ENCODE results near the gene NIPBL. TPM values are rescaled to one million over a fixed set of nuclear protein-coding genes. Genes with fewer than 3 reads are reported as not detected.
A peak's percentile ranks its signal among the peaks of the same experiment; 100 is the strongest.
"Not testable (repeated sequence)": the region's sequence is repeated elsewhere in the genome, so short reads cannot be mapped to it uniquely, and the experiment has no call there.

NIPBL gene
- 10 to 100 TPM; 57.9 to 83.6 (median 73.0) TPM for polyA plus RNA-seq (ENCODE audit: insufficient read length in 4 of 4)

GRCh38 chr5:36876299-36876964 is at the start of gene NIPBL:
TSS of gene NIPBL (plus strand) at chr5:36876769. CDS start at chr5:36953697, 76,928 bp downstream.
- DNase-seq (ENCODE audit: low read depth in 4 of 4, low spot score in 3 of 4) = peak; percentile 75 to 87 (median 82)

- no peak for DNase-seq (ENCODE audit: low read depth in 4 of 4, low spot score in 3 of 4)
These were observed 44.3 kb upstream of the NIPBL start for GRCh38 chr5:36832274-36832673.

GRCh38 chr5:36836831-36837230 is 39.7 kb upstream of the NIPBL start:
- DNase-seq (ENCODE audit: low read depth in 4 of 4, low spot score in 3 of 4) = no peak

- no peak for DNase-seq (ENCODE audit: low read depth in 4 of 4, low spot score in 3 of 4)
These were observed 36.8 kb upstream of the NIPBL start for GRCh38 chr5:36839489-36840476.

- no peak for DNase-seq (ENCODE audit: low read depth in 4 of 4, low spot score in 3 of 4)
These were observed 34.9 kb upstream of the NIPBL start for GRCh38 chr5:36841677-36842076.

- DNase-seq (ENCODE audit: low read depth in 4 of 4, low spot score in 3 of 4) = no peak
These were observed 34.5 kb upstream of the NIPBL start for GRCh38 chr5:36842087-36842486.

GRCh38 chr5:36844305-36844704 is 32.3 kb upstream of the NIPBL start:
- no peak for DNase-seq (ENCODE audit: low read depth in 4 of 4, low spot score in 3 of 4)

- not testable (repeated sequence) for DNase-seq (ENCODE audit: low read depth in 4 of 4, low spot score in 3 of 4)
These were observed 28.0 kb upstream of the NIPBL start for GRCh38 chr5:36848545-36848944.

GRCh38 chr5:36852903-36853302 is 23.7 kb upstream of the NIPBL start:
- not testable (repeated sequence) for DNase-seq (ENCODE audit: low read depth in 4 of 4, low spot score in 3 of 4)

GRCh38 chr5:36854402-36855140 is 22.0 kb upstream of the NIPBL start:
- DNase-seq (ENCODE audit: low read depth in 4 of 4, low spot score in 3 of 4) = no peak

- DNase-seq (ENCODE audit: low read depth in 4 of 4, low spot score in 3 of 4) = no peak
These were observed 21.5 kb upstream of the NIPBL start for GRCh38 chr5:36855141-36855495.

GRCh38 chr5:36861871-36862270 is 14.7 kb upstream of the NIPBL start:
- no peak for DNase-seq (ENCODE audit: low read depth in 4 of 4, low spot score in 3 of 4)

GRCh38 chr5:36870399-36871040 is 6.0 kb upstream of the NIPBL start:
- DNase-seq (ENCODE audit: low read depth in 4 of 4, low spot score in 3 of 4) = no peak

GRCh38 chr5:36874465-36874864 is 2.1 kb upstream of the NIPBL start:
- no peak for DNase-seq (ENCODE audit: low read depth in 4 of 4, low spot score in 3 of 4)

- DNase-seq (ENCODE audit: low read depth in 4 of 4, low spot score in 3 of 4) = peak in 1 of 4 donors; percentile 35
These were observed 1.3 kb upstream of the NIPBL start for GRCh38 chr5:36875051-36875789.

GRCh38 chr5:36875790-36876298 is 725 bp upstream of the NIPBL start:
- DNase-seq (ENCODE audit: low read depth in 4 of 4, low spot score in 3 of 4) = peak; percentile 56 to 65 (median 61)

GRCh38 chr5:36876965-36877666 is 547 bp downstream of the NIPBL start:
- DNase-seq (ENCODE audit: low read depth in 4 of 4, low spot score in 3 of 4) = peak in 2 of 4 donors; percentile 45 to 62

- no peak for DNase-seq (ENCODE audit: low read depth in 4 of 4, low spot score in 3 of 4)
These were observed 1.3 kb downstream of the NIPBL start for GRCh38 chr5:36877667-36878391.

All from left renal pelvis (tissue), 4 donors.